Measurements from ENCODE around the gene PDZK1IP1.

Gene PDZK1IP1

GRCh38 chr1:47184090-47184821 is 5.6 kb downstream of the PDZK1IP1 start:
- H3K36me3 ChIP-seq (ENCODE audit: insufficient read depth, low read length), result no peaks in the 10 kb centered on the region
- no peak overlapping the region for H3K9ac ChIP-seq (ENCODE audit: low read length)
- no peaks in the 10 kb centered on the region for H3K9me3 ChIP-seq (ENCODE audit: low read length)
- H3K4me3 ChIP-seq (ENCODE audit: low read depth in 1 of 2, low read length in 2 of 2), result no peak overlapping the region
- H3K4me1 ChIP-seq (ENCODE audit: insufficient read depth, low read length), result peaks cover 10% of the 10 kb centered on the region
- peaks cover 0 to 30% of the 10 kb centered on the region in 2 donors for H3K27me3 ChIP-seq (ENCODE audit: control insufficient read depth in 1 of 2, insufficient read depth in 2 of 2, low read length in 2 of 2)
- H3K27ac ChIP-seq (ENCODE audit: low read depth, low read length), result no peak overlapping the region

GRCh38 chr1:47183308-47184089 is 6.3 kb downstream of the PDZK1IP1 start:
- Histone ChIP-seq H3K9me3 (ENCODE audit: low read length) (no peaks in the 10 kb centered on the region), H3K9ac (ENCODE audit: low read length) (no peak overlapping the region), H3K36me3 (ENCODE audit: insufficient read depth, low read length) (no peaks in the 10 kb centered on the region), H3K27ac (ENCODE audit: low read depth, low read length) (no peak overlapping the region), H3K27me3 (ENCODE audit: control insufficient read depth in 1 of 2, insufficient read depth in 2 of 2, low read length in 2 of 2) (peaks cover 0 to 30% of the 10 kb centered on the region in 2 donors), H3K4me3 (ENCODE audit: low read depth in 1 of 2, low read length in 2 of 2) (no peak overlapping the region), H3K4me1 (ENCODE audit: insufficient read depth, low read length) (peaks cover 10% of the 10 kb centered on the region)

DNA sequence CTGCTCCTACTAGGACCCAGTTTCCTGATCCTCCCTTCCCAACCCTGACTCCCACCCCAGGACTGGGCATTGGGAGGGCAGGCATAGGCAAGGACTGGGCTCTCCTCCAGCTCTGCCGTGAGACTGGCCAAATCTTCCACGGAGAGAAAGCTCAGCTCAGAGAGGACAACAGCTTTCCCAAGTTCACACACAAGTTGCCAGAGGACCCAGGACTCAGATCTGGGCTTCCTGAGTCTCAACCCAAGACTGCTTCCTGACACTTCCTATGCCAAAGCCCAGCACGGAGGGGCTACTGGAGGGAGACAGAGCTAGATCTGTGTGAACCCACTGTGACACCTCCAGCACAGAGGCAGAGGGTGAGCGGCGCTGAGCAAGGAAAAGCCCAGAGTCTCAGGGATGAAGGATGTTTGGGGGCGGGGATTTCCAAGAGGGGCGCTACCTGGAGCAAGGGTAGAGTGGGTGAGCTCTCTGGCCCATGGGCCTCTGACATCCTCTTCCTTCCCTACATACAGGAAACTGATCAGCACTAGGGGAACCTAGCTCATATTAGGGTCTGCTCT is 7.1 kb downstream of the PDZK1IP1 start:
- no peak overlapping the region for H3K27ac ChIP-seq (ENCODE audit: low read depth, low read length)
- H3K4me1 ChIP-seq (ENCODE audit: insufficient read depth, low read length), result peaks cover 10% of the 10 kb centered on the region
- no peak overlapping the region for H3K9ac ChIP-seq (ENCODE audit: low read length)
- peaks cover 0 to 30% of the 10 kb centered on the region in 2 donors for H3K27me3 ChIP-seq (ENCODE audit: control insufficient read depth in 1 of 2, insufficient read depth in 2 of 2, low read length in 2 of 2)
- no peaks in the 10 kb centered on the region for H3K9me3 ChIP-seq (ENCODE audit: low read length)
- H3K36me3 ChIP-seq (ENCODE audit: insufficient read depth, low read length), result no peaks in the 10 kb centered on the region
- no peak overlapping the region for H3K4me3 ChIP-seq (ENCODE audit: low read depth in 1 of 2, low read length in 2 of 2)

- no peak overlapping the region for H3K27ac ChIP-seq (ENCODE audit: low read depth, low read length)
These were observed 7.7 kb downstream of the PDZK1IP1 start for GRCh38 chr1:47181955-47182675.

DNA sequence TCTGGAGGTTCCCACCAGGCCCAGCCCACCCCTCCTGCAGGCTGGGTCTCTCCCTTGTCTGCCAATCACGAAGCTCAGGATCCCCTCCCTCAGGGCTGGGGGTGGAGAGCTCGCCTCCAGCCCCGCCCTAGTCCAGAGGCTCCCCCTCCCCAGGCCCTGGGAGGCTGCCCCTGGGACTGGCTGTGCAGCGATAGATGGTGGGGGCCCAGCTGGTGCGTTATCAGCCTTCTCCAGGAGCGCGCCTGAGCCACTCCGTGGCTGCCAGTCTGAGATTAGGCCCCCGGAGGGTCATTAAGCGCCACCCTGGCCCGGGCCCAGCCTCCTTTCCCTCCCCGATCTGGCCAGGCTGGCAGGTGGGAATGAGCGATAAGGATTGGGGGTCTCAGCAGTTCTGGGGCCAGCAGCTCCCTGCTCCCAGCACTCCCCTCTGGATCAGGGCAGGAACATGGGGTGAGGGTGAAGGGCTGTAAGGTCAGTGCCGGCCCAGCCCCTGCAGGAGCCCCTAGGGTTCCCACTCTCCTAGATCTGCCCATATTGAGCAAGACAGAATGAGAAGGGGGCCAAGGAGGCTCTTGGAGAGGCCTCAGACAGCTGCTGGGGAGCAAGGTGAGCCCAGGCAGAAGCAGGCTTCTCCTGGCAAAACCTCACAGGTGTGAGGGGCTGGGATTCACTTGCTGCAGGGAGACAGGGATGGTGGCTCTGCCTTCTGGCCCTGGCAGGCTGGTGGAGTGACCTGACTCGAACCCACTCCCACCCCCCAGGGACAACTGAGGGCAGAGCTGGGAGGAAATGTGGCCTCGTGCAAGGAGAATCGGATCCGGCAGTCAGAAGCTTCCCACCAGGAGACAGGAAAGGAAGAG is 8.5 kb downstream of the PDZK1IP1 start:
- H3K9me3 ChIP-seq (ENCODE audit: low read length), result no peaks in the 10 kb centered on the region
- H3K9ac ChIP-seq (ENCODE audit: low read length), result no peak overlapping the region
- no peak overlapping the region for H3K27ac ChIP-seq (ENCODE audit: low read depth, low read length)

More at GRCh38 chr1:47181955-47182675, 7.7 kb downstream of the PDZK1IP1 start:
- Histone ChIP-seq H3K9me3 (ENCODE audit: low read length) (no peaks in the 10 kb centered on the region), H3K27me3 (ENCODE audit: control insufficient read depth in 1 of 2, insufficient read depth in 2 of 2, low read length in 2 of 2) (peaks cover 0 to 30% of the 10 kb centered on the region in 2 donors), H3K36me3 (ENCODE audit: insufficient read depth, low read length) (no peaks in the 10 kb centered on the region), H3K4me3 (ENCODE audit: low read depth in 1 of 2, low read length in 2 of 2) (no peak overlapping the region), H3K9ac (ENCODE audit: low read length) (no peak overlapping the region), H3K4me1 (ENCODE audit: insufficient read depth, low read length) (peaks cover 10% of the 10 kb centered on the region)

DNA sequence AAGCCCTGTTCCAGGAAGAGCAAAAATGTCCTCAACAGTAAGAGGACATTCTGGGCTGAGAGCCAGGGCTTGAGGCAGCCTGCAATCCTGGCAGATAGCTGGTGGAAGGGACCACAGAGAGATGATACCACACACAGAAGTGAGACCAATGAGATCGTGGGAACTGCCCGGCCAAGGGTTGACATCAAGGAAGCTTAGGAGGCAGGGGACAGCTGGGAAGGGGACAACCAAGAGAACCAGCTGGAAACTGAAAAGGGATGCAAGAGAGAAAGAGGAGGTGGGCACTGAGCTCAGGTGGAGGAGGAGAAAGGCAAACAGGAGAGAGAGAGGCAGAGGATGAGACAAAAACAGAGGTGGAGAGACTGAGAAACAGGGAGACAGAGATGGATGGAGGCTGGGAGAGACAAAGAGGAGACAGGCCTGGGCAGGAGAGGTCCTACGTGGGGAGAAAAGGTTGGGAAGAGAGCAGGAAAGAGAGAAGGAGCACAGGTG is 9.2 kb downstream of the PDZK1IP1 start:
- no peak overlapping the region for H3K9ac ChIP-seq (ENCODE audit: low read length)
- no peaks in the 10 kb centered on the region for H3K36me3 ChIP-seq (ENCODE audit: insufficient read depth, low read length)
- H3K27ac ChIP-seq (ENCODE audit: low read depth, low read length), result no peak overlapping the region
- no peaks in the 10 kb centered on the region for H3K9me3 ChIP-seq (ENCODE audit: low read length)
- peaks cover 0 to 30% of the 10 kb centered on the region in 2 donors for H3K27me3 ChIP-seq (ENCODE audit: control insufficient read depth in 1 of 2, insufficient read depth in 2 of 2, low read length in 2 of 2)
- H3K4me1 ChIP-seq (ENCODE audit: insufficient read depth, low read length), result peaks cover 10% of the 10 kb centered on the region
- no peak overlapping the region for H3K4me3 ChIP-seq (ENCODE audit: low read depth in 1 of 2, low read length in 2 of 2)

More for the DNA sequence above, 8.5 kb downstream of the PDZK1IP1 start:
- H3K4me3 ChIP-seq (ENCODE audit: low read depth in 1 of 2, low read length in 2 of 2), result no peak overlapping the region
- peaks cover 0 to 30% of the 10 kb centered on the region in 2 donors for H3K27me3 ChIP-seq (ENCODE audit: control insufficient read depth in 1 of 2, insufficient read depth in 2 of 2, low read length in 2 of 2)
- no peaks in the 10 kb centered on the region for H3K36me3 ChIP-seq (ENCODE audit: insufficient read depth, low read length)
- peaks cover 10% of the 10 kb centered on the region for H3K4me1 ChIP-seq (ENCODE audit: insufficient read depth, low read length)

DNA sequence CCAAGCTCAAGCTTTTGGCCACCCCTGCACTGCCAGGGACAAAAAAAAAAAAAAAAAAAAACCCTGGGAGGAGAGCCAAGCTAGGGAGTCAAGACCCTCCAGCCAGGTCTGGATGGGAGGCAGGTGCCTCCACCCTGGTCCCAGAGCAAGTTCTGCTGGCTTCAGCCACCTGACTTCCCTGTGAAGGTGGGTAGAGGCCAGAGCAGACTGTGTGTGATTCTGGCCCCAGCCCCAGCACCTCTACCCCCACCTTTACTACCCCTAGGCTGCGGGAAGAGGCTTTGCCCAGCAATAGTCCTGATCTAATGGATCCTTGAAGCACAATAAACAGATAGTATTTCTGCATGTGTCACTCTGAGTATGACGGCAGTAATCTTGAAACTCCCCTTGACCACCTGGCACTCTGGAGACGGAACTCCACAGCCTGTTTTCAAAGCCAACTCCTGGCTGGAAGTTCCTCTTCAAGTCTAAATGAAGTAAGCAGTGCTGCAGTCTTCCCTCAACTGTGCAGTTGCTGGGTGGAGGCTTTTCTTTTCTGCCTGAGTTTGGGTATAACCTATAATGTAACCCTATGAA is 9.8 kb downstream of the PDZK1IP1 start:
- Histone ChIP-seq H3K4me1 (ENCODE audit: insufficient read depth, low read length) (peaks cover 10% of the 10 kb centered on the region), H3K27ac (ENCODE audit: low read depth, low read length) (no peak overlapping the region), H3K9me3 (ENCODE audit: low read length) (no peaks in the 10 kb centered on the region), H3K36me3 (ENCODE audit: insufficient read depth, low read length) (no peaks in the 10 kb centered on the region), H3K4me3 (ENCODE audit: low read depth in 1 of 2, low read length in 2 of 2) (peak overlapping the region in 1 of 2 donors; percentile 81), H3K27me3 (ENCODE audit: control insufficient read depth in 1 of 2, insufficient read depth in 2 of 2, low read length in 2 of 2) (peaks cover 0 to 30% of the 10 kb centered on the region in 2 donors), H3K9ac (ENCODE audit: low read length) (peak overlapping the region; percentile 26)

DNA sequence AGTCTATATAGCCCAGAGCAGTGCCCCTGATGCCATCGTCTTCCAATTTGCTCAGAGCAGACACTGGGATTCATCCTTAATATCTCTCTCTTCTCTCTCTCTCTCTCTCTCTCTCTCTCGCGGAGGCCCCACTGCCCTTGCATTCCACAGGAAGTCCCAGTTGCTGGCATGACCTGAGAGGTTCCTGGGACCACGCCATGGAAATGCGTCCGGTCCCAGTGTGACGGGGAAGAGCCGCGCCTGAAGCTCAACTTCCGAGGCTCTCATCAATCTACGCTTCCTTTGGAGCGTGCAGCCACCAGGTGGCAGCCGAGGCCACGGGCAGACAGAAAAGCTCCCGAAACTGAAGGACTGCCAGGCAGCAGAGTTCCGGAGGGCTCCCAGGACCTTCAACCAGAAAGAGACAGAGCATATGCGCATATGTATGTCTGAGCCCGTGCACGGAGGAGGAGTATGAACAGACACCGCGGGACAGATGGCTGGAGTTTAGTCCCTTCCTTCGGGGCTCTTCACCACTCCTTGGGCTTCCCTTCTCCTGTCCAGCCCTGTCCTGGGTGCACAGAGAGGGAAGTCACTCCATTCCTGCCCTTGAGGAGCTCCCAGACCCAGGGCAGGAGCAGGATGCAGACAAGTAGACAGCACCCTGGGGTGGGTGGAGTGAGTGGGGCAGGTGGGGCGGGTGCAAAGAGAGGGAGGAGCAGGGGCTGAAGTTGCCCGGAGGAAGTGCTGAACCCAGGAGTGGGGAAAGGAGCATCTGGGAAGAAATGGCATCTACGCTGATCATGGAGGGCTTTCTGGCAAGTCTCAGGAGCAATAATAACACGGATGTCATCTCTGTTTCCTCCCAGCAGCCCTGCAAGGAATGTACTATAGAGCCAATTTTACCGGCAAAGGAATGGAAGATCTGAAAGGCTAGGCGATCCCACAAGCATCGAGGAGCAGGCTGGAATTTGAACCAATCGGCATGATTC is 10.5 kb downstream of the PDZK1IP1 start:
- Histone ChIP-seq H3K27me3 (ENCODE audit: control insufficient read depth in 1 of 2, insufficient read depth in 2 of 2, low read length in 2 of 2) (peaks cover 0 to 24% of the 10 kb centered on the region in 2 donors), H3K27ac (ENCODE audit: low read depth, low read length) (peak overlapping the region; percentile 8), H3K36me3 (ENCODE audit: insufficient read depth, low read length) (no peaks in the 10 kb centered on the region), H3K4me3 (ENCODE audit: low read depth in 1 of 2, low read length in 2 of 2) (peak overlapping the region; percentile 4 to 81), H3K9me3 (ENCODE audit: low read length) (no peaks in the 10 kb centered on the region), H3K9ac (ENCODE audit: low read length) (peak overlapping the region; percentile 26), H3K4me1 (ENCODE audit: insufficient read depth, low read length) (peaks cover 10% of the 10 kb centered on the region)

- Histone ChIP-seq H3K9ac (ENCODE audit: low read length) (no peak overlapping the region), H3K4me1 (ENCODE audit: insufficient read depth, low read length) (peaks cover 10% of the 10 kb centered on the region), H3K4me3 (ENCODE audit: low read depth in 1 of 2, low read length in 2 of 2) (no peak overlapping the region), H3K9me3 (ENCODE audit: low read length) (no peaks in the 10 kb centered on the region), H3K27ac (ENCODE audit: low read depth, low read length) (no peak overlapping the region), H3K27me3 (ENCODE audit: control insufficient read depth in 1 of 2, insufficient read depth in 2 of 2, low read length in 2 of 2) (peaks cover 0 to 19% of the 10 kb centered on the region in 2 donors), H3K36me3 (ENCODE audit: insufficient read depth, low read length) (no peaks in the 10 kb centered on the region)
These were observed 11.2 kb downstream of the PDZK1IP1 start for GRCh38 chr1:47178654-47179016.

Measured in muscle layer of colon (tissue), 2 donors.